ENCODE data around the gene ZNF511.

- TF ChIP-seq ZNF24 (tag by site-specific recombination; IDR thresholded peaks at IDR 0.05) (no peak), ZNF23 (tag by site-specific recombination; IDR thresholded peaks at IDR 0.05; ENCODE audit: borderline replicate concordance) (no peak), ZNF660 (tag by site-specific recombination; IDR thresholded peaks at IDR 0.05) (no peak)
Observed at GRCh38 chr10:133343558-133343957, 34.8 kb downstream of the ZNF511 start.

Measured in HEK293 (cell line).